ENCODE measurements around the gene CA6. TPM values are rescaled to one million over a fixed set of nuclear protein-coding genes. Genes with fewer than 3 reads are reported as not detected.

CA6 gene
- total and polyA plus RNA-seq, 2 experiments from 2014 or later = not detected

DNA sequence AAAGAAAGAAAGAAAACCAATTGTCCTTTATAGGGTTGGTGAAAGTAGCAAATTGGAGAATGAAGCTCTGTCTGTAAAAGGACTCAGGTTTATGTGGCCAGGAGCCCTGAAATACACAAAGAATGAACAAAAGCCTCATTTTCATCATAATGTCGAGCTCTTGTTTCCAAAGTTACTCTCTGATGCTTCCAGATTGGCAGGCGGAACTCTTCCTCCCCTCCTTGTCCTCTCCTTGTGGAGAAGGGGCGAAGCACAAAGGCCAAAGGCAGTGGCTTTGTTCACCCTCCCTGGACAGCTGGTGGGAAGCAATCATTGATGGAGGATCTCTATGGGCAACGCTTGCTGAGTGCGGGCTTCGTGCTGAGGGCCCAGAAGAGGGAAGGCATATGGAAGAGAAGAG lies 5.6 kb downstream of the CA6 start:
- no peaks in the 10 kb centered on the region for H3K4me1 ChIP-seq (ENCODE audit: insufficient read depth)
- H4K20me1 ChIP-seq (ENCODE audit: insufficient read depth, poor library complexity, severe bottlenecking) = no peaks in the 10 kb centered on the region
- H3K4me3 ChIP-seq = no peak overlapping the region
- no peaks in the 10 kb centered on the region for H3K27me3 ChIP-seq
- no peak overlapping the region for H3K27ac ChIP-seq
- no peaks in the 10 kb centered on the region for H3K9me2 ChIP-seq (replicated peaks; ENCODE audit: insufficient read depth)
- no peaks in the 10 kb centered on the region for H3K36me3 ChIP-seq (replicated peaks; ENCODE audit: insufficient read depth, low read depth)
- TF ChIP-seq EZH2phosphoT487 (IDR thresholded peaks at IDR 0.05; ENCODE audit: low read depth, severe bottlenecking, unreplicated experiment) = no peak
- TF ChIP-seq, protein P1, sequence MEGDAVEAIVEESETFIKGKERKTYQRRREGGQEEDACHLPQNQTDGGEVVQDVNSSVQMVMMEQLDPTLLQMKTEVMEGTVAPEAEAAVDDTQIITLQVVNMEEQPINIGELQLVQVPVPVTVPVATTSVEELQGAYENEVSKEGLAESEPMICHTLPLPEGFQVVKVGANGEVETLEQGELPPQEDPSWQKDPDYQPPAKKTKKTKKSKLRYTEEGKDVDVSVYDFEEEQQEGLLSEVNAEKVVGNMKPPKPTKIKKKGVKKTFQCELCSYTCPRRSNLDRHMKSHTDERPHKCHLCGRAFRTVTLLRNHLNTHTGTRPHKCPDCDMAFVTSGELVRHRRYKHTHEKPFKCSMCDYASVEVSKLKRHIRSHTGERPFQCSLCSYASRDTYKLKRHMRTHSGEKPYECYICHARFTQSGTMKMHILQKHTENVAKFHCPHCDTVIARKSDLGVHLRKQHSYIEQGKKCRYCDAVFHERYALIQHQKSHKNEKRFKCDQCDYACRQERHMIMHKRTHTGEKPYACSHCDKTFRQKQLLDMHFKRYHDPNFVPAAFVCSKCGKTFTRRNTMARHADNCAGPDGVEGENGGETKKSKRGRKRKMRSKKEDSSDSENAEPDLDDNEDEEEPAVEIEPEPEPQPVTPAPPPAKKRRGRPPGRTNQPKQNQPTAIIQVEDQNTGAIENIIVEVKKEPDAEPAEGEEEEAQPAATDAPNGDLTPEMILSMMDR (IDR thresholded peaks at IDR 0.05; ENCODE audit: poor library complexity) = no peak
- no peak for TF ChIP-seq EZH2 (IDR thresholded peaks at IDR 0.05; ENCODE audit: borderline replicate concordance)
- H3K79me2 ChIP-seq = no peaks in the 10 kb centered on the region
- H3K4me2 ChIP-seq = no peak overlapping the region
- no peak overlapping the region for H2AFZ ChIP-seq
- no peaks in the 10 kb centered on the region for H3K9me3 ChIP-seq (ENCODE audit: low read depth)
- WGBS (ENCODE audit: low lambda C conversion rate, missing lambda C conversion rate) = 83% methylated on average over 6 of the region's 6 CpGs
- DNase-seq (ENCODE audit: low spot score) = no peak

GRCh38 chr1:8955406-8955805 lies 9.7 kb downstream of the CA6 start:
- Histone ChIP-seq H3K4me1 (ENCODE audit: insufficient read depth) (no peaks in the 10 kb centered on the region), H3K4me2 (no peak overlapping the region), H3K79me2 (no peaks in the 10 kb centered on the region), H3K4me3 (no peak overlapping the region), H2AFZ (no peak overlapping the region), H3K36me3 (replicated peaks; ENCODE audit: insufficient read depth, low read depth) (no peaks in the 10 kb centered on the region), H3K27ac (no peak overlapping the region), H4K20me1 (ENCODE audit: insufficient read depth, poor library complexity, severe bottlenecking) (no peaks in the 10 kb centered on the region), H3K9me3 (ENCODE audit: low read depth) (no peaks in the 10 kb centered on the region), H3K27me3 (no peaks in the 10 kb centered on the region), H3K9me2 (replicated peaks; ENCODE audit: insufficient read depth) (no peaks in the 10 kb centered on the region)
- TF ChIP-seq EZH2phosphoT487 (IDR thresholded peaks at IDR 0.05; ENCODE audit: low read depth, severe bottlenecking, unreplicated experiment) (no peak), EZH2 (IDR thresholded peaks at IDR 0.05; ENCODE audit: borderline replicate concordance) (no peak)
- TF ChIP-seq, protein P1 (IDR thresholded peaks at IDR 0.05; ENCODE audit: poor library complexity) = no peak
- no peak for DNase-seq (ENCODE audit: low spot score)
- WGBS (ENCODE audit: low lambda C conversion rate, missing lambda C conversion rate) = 87% methylated on average over 11 of the region's 11 CpGs

DNA sequence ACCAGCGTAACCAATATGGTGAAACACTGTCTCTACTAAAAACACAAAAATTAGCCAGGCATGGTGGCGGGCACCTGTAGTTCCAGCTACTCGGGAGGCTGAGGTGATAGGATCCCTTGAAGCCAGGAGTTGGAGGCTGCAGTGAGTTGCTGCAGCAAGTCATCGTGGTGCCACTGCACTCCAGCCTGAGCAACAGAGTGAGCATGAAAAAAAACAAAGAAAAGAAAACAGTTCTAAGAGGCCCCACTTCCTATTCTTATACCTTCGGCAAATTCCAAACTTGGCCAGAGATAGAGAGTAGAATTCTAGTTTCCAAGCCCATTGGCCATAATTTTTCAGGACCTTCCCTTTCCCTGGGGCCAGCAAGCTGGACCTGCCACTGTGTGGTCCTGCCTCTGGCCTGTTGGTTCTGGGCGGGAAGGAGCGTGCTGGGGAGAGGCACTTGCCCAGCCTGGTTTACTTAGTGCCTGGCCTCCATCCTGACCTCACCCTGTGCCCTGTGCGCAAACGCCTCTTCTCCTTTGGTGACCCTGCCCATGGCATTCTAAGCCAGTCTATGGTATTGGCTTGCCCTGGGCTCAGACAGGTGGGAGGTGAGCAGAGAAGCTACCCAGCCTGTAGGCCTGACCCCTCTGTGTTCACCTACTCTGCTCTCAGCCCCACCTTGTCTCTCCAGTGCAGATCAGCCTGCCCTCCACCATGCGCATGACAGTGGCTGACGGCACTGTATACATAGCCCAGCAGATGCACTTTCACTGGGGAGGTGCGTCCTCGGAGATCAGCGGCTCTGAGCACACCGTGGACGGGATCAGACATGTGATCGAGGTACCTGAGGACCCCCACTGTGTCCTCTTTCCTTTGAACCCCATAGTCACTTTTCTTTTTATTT lies 11.0 kb downstream of the CA6 start:
- no peak for DNase-seq (ENCODE audit: low spot score)
- WGBS (ENCODE audit: low lambda C conversion rate, missing lambda C conversion rate) = 92% methylated on average over 17 of the region's 17 CpGs
- H3K27me3 ChIP-seq = no peaks in the 10 kb centered on the region
- no peaks in the 10 kb centered on the region for H3K36me3 ChIP-seq (replicated peaks; ENCODE audit: insufficient read depth, low read depth)
- no peaks in the 10 kb centered on the region for H4K20me1 ChIP-seq (ENCODE audit: insufficient read depth, poor library complexity, severe bottlenecking)
- no peaks in the 10 kb centered on the region for H3K9me2 ChIP-seq (replicated peaks; ENCODE audit: insufficient read depth)
- TF ChIP-seq EZH2 (IDR thresholded peaks at IDR 0.05; ENCODE audit: borderline replicate concordance) (no peak), EZH2phosphoT487 (IDR thresholded peaks at IDR 0.05; ENCODE audit: low read depth, severe bottlenecking, unreplicated experiment) (no peak)
- TF ChIP-seq, protein P1 (IDR thresholded peaks at IDR 0.05; ENCODE audit: poor library complexity) = no peak
- no peak overlapping the region for H3K27ac ChIP-seq
- no peaks in the 10 kb centered on the region for H3K79me2 ChIP-seq
- no peaks in the 10 kb centered on the region for H3K9me3 ChIP-seq (ENCODE audit: low read depth)
- H3K4me1 ChIP-seq (ENCODE audit: insufficient read depth) = no peaks in the 10 kb centered on the region
- H3K4me2 ChIP-seq = no peak overlapping the region
- H2AFZ ChIP-seq = no peak overlapping the region
- H3K4me3 ChIP-seq = no peak overlapping the region
